ENCODE measurements around the gene PDHB. TPM values are rescaled to one million over a fixed set of nuclear protein-coding genes. Genes with fewer than 3 reads are reported as not detected.

Gene PDHB
- total and polyA plus RNA-seq, 4 donors, result 50.8 to 67.6 (median 63.1) TPM

- H3K4me1 ChIP-seq (ENCODE audit: control insufficient read depth in 5 of 5, insufficient read depth in 5 of 5, low read length in 5 of 5), result peaks cover 0 to 13% (median 2%) of the 10 kb centered on the region in 5 donors
- H3K4me3 ChIP-seq, result no peak overlapping the region
- H3K27ac ChIP-seq (ENCODE audit: low read depth in 1 of 2, low read length in 1 of 2), result no peak overlapping the region
- H3K9ac ChIP-seq (ENCODE audit: insufficient read depth in 1 of 2, low read length in 2 of 2), result no peak overlapping the region
- no peak for TF ChIP-seq CTCF (IDR thresholded peaks at IDR 0.05; ENCODE audit: control extremely low read depth, extremely low read depth)
- H3K27me3 ChIP-seq (ENCODE audit: control insufficient read depth in 3 of 3, insufficient read depth in 3 of 3, low read length in 2 of 3), result no peaks in the 10 kb centered on the region
- peaks cover 24 to 47% (median 32%) of the 10 kb centered on the region in 4 donors for H3K36me3 ChIP-seq (ENCODE audit: control insufficient read depth in 4 of 4, insufficient read depth in 4 of 4, low read length in 4 of 4)
- no peak for ATAC-seq (ENCODE audit: insufficient read depth, low FRiP score)
- no peak for DNase-seq
- WGBS, 2 donors, result 0 to 55% methylated on average over 1 of the region's 1 CpG
- H3K9me3 ChIP-seq (ENCODE audit: control insufficient read depth in 4 of 4, insufficient read depth in 3 of 4, low read length in 3 of 4), result peaks cover 0 to 3% (median 0%) of the 10 kb centered on the region in 4 donors
Measured at GRCh38 chr3:58429657-58430056, 4.0 kb downstream of the PDHB start.

GRCh38 chr3:58427661-58428361 is 5.8 kb downstream of the PDHB start:
- no peak overlapping the region for H3K9ac ChIP-seq (ENCODE audit: insufficient read depth in 1 of 2, low read length in 2 of 2)
- ATAC-seq (ENCODE audit: insufficient read depth, low FRiP score) (no peak), DNase-seq (no peak)
- H3K4me1 ChIP-seq (ENCODE audit: control insufficient read depth in 5 of 5, insufficient read depth in 5 of 5, low read length in 5 of 5), result peaks cover 0 to 11% (median 2%) of the 10 kb centered on the region in 5 donors
- no peak for TF ChIP-seq CTCF (IDR thresholded peaks at IDR 0.05; ENCODE audit: control extremely low read depth, extremely low read depth)
- WGBS, 2 donors, result 68 to 73% methylated on average over 7 of the region's 7 CpGs
- H3K9me3 ChIP-seq (ENCODE audit: control insufficient read depth in 4 of 4, insufficient read depth in 3 of 4, low read length in 3 of 4), result peaks cover 0 to 3% (median 0%) of the 10 kb centered on the region in 4 donors
- H3K27me3 ChIP-seq (ENCODE audit: control insufficient read depth in 3 of 3, insufficient read depth in 3 of 3, low read length in 2 of 3), result no peaks in the 10 kb centered on the region
- H3K27ac ChIP-seq (ENCODE audit: low read depth in 1 of 2, low read length in 1 of 2), result no peak overlapping the region
- no peak overlapping the region for H3K4me3 ChIP-seq
- H3K36me3 ChIP-seq (ENCODE audit: control insufficient read depth in 4 of 4, insufficient read depth in 4 of 4, low read length in 4 of 4), result peaks cover 26 to 59% (median 34%) of the 10 kb centered on the region in 4 donors

- ATAC-seq (ENCODE audit: insufficient read depth, low FRiP score), result no peak
- Histone ChIP-seq H3K4me3 (no peak overlapping the region), H3K9ac (ENCODE audit: insufficient read depth in 1 of 2, low read length in 2 of 2) (no peak overlapping the region), H3K4me1 (ENCODE audit: control insufficient read depth in 5 of 5, insufficient read depth in 5 of 5, low read length in 5 of 5) (peaks cover 0 to 11% (median 0%) of the 10 kb centered on the region in 5 donors), H3K27ac (ENCODE audit: low read depth in 1 of 2, low read length in 1 of 2) (no peak overlapping the region), H3K9me3 (ENCODE audit: control insufficient read depth in 4 of 4, insufficient read depth in 3 of 4, low read length in 3 of 4) (peaks cover 0 to 3% (median 0%) of the 10 kb centered on the region in 4 donors), H3K27me3 (ENCODE audit: control insufficient read depth in 3 of 3, insufficient read depth in 3 of 3, low read length in 2 of 3) (no peaks in the 10 kb centered on the region), H3K36me3 (ENCODE audit: control insufficient read depth in 4 of 4, insufficient read depth in 4 of 4, low read length in 4 of 4) (peaks cover 25 to 55% (median 40%) of the 10 kb centered on the region in 4 donors)
- no peak for TF ChIP-seq CTCF (IDR thresholded peaks at IDR 0.05; ENCODE audit: control extremely low read depth, extremely low read depth)
- whole genome bisulfite sequencing, 2 donors, result 70 to 85% methylated on average over 2 of the region's 2 CpGs
- DNase-seq, result no peak
Measured at GRCh38 chr3:58425782-58426181, 7.8 kb downstream of the PDHB start.

All from lung (tissue), 12 donors.